Esophagus muscularis mucosa (tissue), 4 donors: ENCODE data around the gene PSME4. TPM values are rescaled to one million over a fixed set of nuclear protein-coding genes. Genes with fewer than 3 reads are reported as not detected.

Experiments used
- DNase-seq: peaks from one replicate; pipeline ENCODE4 v3.0.0-alpha.2; 2017; ENCODE audit errors: extremely low spot score
- H3K27ac ChIP-seq, 4 donors: fragments of 200-600 bp; sonication (generic); replicated peaks in 1 of 4; 1 replicate in 3 of 4; 2 replicates in 1 of 4; pipeline ENCODE4 v1.5.1; 2016 to 2019; ENCODE audit warnings: mild to moderate bottlenecking in 1 of 4
- H3K27me3 ChIP-seq, 4 donors: fragments of 200-600 bp; sonication (generic); one replicate each; pipeline versions ENCODE4 v1.5.1 to v1.6.0; 2016 to 2019
- H3K36me3 ChIP-seq, 4 donors: fragments of 200-600 bp; sonication (generic); one replicate each; pipeline ENCODE4 v1.5.1; 2016 to 2019
- H3K4me1 ChIP-seq, 4 donors: fragments of 200-600 bp; sonication (generic); one replicate each; pipeline ENCODE4 v1.5.1; 2016 to 2019
- H3K4me3 ChIP-seq, 4 donors: fragments of 200-600 bp; sonication (generic); 1 replicate in 2 of 4; 2 replicates in 2 of 4; pipeline ENCODE4 v1.5.1; 2016 to 2019; ENCODE audit warnings: mild to moderate bottlenecking in 4 of 4, moderate library complexity in 1 of 4
- H3K9me3 ChIP-seq, 4 donors: fragments of 200-600 bp; sonication (generic); 1 replicate in 3 of 4; 2 replicates in 1 of 4; pipeline ENCODE4 v1.5.1; 2016 to 2019
- EP300 ChIP-seq: sonication (generic); formaldehyde crosslinking; IDR thresholded peaks from one replicate; pipeline ENCODE4 v1.6.1; 2017; ENCODE audit warnings: antibody characterized with exemption
- POLR2A ChIP-seq: fragments of 450-650 bp; IDR thresholded peaks from one replicate; pipeline ENCODE4 v1.6.1; 2017; ENCODE audit warnings: antibody characterized with exemption, moderate library complexity, mild to moderate bottlenecking, low read depth
- POLR2AphosphoS5 ChIP-seq, 2 donors: sonication (generic); formaldehyde crosslinking; IDR thresholded peaks; one replicate each; pipeline ENCODE4 v1.6.1; 2017; ENCODE audit warnings: antibody characterized with exemption in 2 of 2
- WGBS: methylation state at CpG from one replicate; pipeline ENCODE4 v1.1.5; 2018; 5-methylcytosine and 5-hydroxymethylcytosine counted together
- intact Hi-C: fragments of 100-400 bp; cut with DNase I; formaldehyde crosslinking; loops from one replicate; pipeline ENCODE4 v1.15.1; 2023
- total RNA-seq, 4 donors: library from RNA; depleted of rRNA; stranded (reverse); fragments of >200 nt; gene quantifications; one replicate each; pipeline versions ENCODE4 v1.1.0 to v1.2.1, GENCODE V29; 2016
- TF ChIP-seq, protein P1 (sequence below), 3 experiments: fragments of 200-600 bp in 2 of 3; fragments of 450-650 bp in 1 of 3; sonication (generic) in 2 of 3; IDR thresholded peaks; one replicate each; pipeline ENCODE4 v1.5.1; 2017 to 2019; ENCODE audit warnings: antibody characterized with exemption in 3 of 3, mild to moderate bottlenecking in 2 of 3, moderate library complexity in 1 of 3

Gene PSME4
- total RNA-seq, 4 donors from 2014 or later, result 47.5 to 65.8 (median 48.3) TPM

DNA sequence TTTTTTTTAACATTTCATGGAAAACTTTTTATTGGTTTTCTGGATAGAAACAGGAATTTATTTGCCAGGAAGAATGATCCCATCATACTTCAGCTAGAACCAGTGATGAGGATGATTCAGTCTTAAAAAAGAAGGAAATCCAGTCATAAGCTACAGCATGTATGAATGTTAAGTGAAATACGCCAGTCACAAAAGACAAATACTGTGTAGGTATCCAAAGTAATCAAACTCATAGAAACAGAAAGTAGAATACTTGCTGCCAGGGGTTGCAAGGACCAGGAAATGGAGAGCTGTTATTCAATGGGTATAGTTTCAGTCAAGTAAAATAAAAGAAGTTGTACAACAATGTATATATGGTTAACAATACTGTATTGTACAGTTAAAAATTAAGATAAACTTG lies 21.3 kb downstream of the PSME4 start:
- Histone ChIP-seq H3K27me3 (no peaks in the 10 kb centered on the region), H3K9me3 (no peaks in the 10 kb centered on the region), H3K4me3 (no peak overlapping the region), H3K36me3 (peaks cover 22 to 36% (median 28%) of the 10 kb centered on the region in 4 donors), H3K4me1 (peaks cover 16 to 32% (median 20%) of the 10 kb centered on the region in 4 donors), H3K27ac (no peak overlapping the region)
- DNase-seq, result no peak
- no peak for TF ChIP-seq POLR2A
- TF ChIP-seq POLR2AphosphoS5 (IDR thresholded peaks at IDR 0.05), result no peak
- TF ChIP-seq, protein P1, sequence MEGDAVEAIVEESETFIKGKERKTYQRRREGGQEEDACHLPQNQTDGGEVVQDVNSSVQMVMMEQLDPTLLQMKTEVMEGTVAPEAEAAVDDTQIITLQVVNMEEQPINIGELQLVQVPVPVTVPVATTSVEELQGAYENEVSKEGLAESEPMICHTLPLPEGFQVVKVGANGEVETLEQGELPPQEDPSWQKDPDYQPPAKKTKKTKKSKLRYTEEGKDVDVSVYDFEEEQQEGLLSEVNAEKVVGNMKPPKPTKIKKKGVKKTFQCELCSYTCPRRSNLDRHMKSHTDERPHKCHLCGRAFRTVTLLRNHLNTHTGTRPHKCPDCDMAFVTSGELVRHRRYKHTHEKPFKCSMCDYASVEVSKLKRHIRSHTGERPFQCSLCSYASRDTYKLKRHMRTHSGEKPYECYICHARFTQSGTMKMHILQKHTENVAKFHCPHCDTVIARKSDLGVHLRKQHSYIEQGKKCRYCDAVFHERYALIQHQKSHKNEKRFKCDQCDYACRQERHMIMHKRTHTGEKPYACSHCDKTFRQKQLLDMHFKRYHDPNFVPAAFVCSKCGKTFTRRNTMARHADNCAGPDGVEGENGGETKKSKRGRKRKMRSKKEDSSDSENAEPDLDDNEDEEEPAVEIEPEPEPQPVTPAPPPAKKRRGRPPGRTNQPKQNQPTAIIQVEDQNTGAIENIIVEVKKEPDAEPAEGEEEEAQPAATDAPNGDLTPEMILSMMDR (IDR thresholded peaks at IDR 0.05), result no peak
- TF ChIP-seq EP300, result no peak
- WGBS, result 93% methylated on average over 1 of the region's 1 CpG
- intact Hi-C loops, result no loop called here

DNA sequence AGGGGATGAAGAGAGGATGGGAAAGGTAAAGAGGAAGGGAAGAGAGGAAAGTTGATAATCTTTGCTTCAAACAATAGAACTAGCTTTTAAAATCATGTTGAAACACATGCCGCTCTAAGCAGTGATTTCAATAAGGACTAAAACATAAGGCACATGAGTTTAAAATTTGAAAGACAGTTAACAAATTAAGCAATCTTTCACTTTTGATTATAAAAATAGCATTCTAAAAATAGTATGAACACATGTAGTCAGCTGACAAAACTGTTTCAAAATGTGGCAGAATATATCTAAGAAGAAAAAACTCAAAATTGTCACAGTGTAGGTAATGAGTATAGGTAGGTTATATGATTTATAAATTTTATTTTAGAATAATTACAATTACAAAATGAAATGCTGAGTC lies 25.3 kb downstream of the PSME4 start:
- H3K4me3 ChIP-seq, result no peak overlapping the region
- H3K27me3 ChIP-seq, result no peaks in the 10 kb centered on the region
- H3K27ac ChIP-seq, result no peak overlapping the region
- no peaks in the 10 kb centered on the region for H3K9me3 ChIP-seq
- no peak for DNase-seq
- 93% methylated on average over 1 of the region's 1 CpG for WGBS
- H3K4me1 ChIP-seq, result peaks cover 11 to 24% (median 19%) of the 10 kb centered on the region in 4 donors
- H3K36me3 ChIP-seq, result peaks cover 22 to 54% (median 30%) of the 10 kb centered on the region in 4 donors
- intact Hi-C loops, result no loop called here
- TF ChIP-seq POLR2A (no peak), EP300 (no peak), POLR2AphosphoS5 (IDR thresholded peaks at IDR 0.05) (no peak)
- TF ChIP-seq, protein P1 (IDR thresholded peaks at IDR 0.05), result no peak

DNA sequence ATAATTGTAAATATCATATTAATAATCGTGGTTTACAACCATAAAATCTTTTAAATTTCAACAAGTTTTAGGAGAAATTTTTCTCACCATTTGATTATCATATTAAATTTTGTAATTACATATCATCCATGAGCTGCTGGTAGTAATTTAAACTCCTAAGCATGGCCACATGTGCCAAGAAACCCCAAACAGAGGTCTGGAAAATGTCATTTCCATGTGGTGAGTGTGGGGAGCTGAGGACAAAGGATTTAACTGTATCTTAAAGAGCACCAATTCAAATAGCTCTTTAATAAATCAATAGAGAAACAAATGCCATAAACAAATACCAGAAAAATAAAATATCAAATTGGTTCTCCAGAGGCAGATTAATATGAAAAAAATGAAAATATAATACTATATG lies 26.3 kb downstream of the PSME4 start:
- 94% methylated on average over 1 of the region's 1 CpG for WGBS
- Histone ChIP-seq H3K9me3 (no peaks in the 10 kb centered on the region), H3K27ac (no peak overlapping the region), H3K36me3 (peaks cover 22 to 60% (median 30%) of the 10 kb centered on the region in 4 donors), H3K4me3 (no peak overlapping the region), H3K27me3 (no peaks in the 10 kb centered on the region), H3K4me1 (peaks cover 11 to 19% (median 17%) of the 10 kb centered on the region in 4 donors)
- TF ChIP-seq EP300, result no peak
- intact Hi-C loops, result no loop called here
- no peak for DNase-seq

DNA sequence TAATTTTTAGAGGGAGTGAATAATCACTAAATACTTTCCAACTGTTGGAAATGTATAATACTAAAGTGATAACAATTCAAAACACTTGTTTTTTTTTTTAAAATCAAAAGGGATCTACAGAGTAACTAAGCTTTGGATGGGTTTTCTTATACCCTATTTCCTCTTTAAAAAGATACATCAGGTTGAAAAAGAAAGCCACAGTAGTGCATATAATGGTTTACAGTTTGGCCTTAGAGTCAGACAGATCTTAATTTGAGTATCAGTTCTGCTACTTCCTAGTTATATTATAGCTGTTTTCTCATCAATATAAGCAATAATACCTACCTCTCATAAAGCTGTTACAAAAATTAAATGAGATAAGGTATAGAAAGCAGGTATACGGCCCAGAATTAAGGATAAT lies 28.5 kb downstream of the PSME4 start:
- intact Hi-C loops, result no loop called here
- H3K27me3 ChIP-seq, result no peaks in the 10 kb centered on the region
- H3K4me3 ChIP-seq, result no peak overlapping the region
- H3K36me3 ChIP-seq, result peaks cover 11 to 49% (median 20%) of the 10 kb centered on the region in 4 donors
- peaks cover 11 to 15% (median 14%) of the 10 kb centered on the region in 4 donors for H3K4me1 ChIP-seq
- no peak overlapping the region for H3K27ac ChIP-seq
- DNase-seq, result no peak
- H3K9me3 ChIP-seq, result no peaks in the 10 kb centered on the region
- WGBS, result 85% methylated on average over 1 of the region's 1 CpG
- TF ChIP-seq EP300, result no peak
- TF ChIP-seq, protein P1 (IDR thresholded peaks at IDR 0.05), result no peak
- no peak for TF ChIP-seq POLR2AphosphoS5 (IDR thresholded peaks at IDR 0.05)
- no peak for TF ChIP-seq POLR2A

DNA sequence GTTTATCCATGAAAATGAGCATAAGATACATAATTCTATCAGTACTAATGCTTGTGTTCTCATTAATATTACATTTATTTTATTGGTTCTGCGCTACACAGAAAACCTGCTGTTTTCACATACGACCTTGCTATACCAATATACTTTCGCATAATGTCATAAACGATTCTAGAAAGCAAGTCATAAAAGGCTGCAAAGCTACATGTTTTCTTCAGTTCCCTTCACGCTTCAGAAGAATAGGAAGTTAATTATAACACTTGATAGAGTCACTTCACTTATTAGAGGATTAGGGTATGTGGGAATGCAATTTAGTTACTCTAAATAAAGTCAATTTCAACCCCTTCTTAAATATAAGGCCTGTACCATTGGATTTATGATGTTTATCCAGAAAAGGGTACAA lies 29.0 kb downstream of the PSME4 start:
- no peak overlapping the region for H3K27ac ChIP-seq
- intact Hi-C loops, result no loop called here
- TF ChIP-seq POLR2AphosphoS5 (IDR thresholded peaks at IDR 0.05) (no peak), EP300 (no peak), POLR2A (no peak)
- TF ChIP-seq, protein P1 (IDR thresholded peaks at IDR 0.05), result no peak
- no peak overlapping the region for H3K4me3 ChIP-seq
- peaks cover 11 to 15% (median 14%) of the 10 kb centered on the region in 4 donors for H3K4me1 ChIP-seq
- peaks cover 7 to 47% (median 21%) of the 10 kb centered on the region in 4 donors for H3K36me3 ChIP-seq
- no peaks in the 10 kb centered on the region for H3K9me3 ChIP-seq
- H3K27me3 ChIP-seq, result no peaks in the 10 kb centered on the region
- no peak for DNase-seq
- WGBS, result 94% methylated on average over 5 of the region's 5 CpGs
